ENCODE results near the gene RANBP9. TPM values are rescaled to one million over a fixed set of nuclear protein-coding genes. Genes with fewer than 3 reads are reported as not detected.

RANBP9 gene
- total and polyA plus RNA-seq, 2 donors (not counting 3 experiments of a cell fraction or from before 2014, with no cell fraction given) = 15.1 to 40.2 TPM

DNA sequence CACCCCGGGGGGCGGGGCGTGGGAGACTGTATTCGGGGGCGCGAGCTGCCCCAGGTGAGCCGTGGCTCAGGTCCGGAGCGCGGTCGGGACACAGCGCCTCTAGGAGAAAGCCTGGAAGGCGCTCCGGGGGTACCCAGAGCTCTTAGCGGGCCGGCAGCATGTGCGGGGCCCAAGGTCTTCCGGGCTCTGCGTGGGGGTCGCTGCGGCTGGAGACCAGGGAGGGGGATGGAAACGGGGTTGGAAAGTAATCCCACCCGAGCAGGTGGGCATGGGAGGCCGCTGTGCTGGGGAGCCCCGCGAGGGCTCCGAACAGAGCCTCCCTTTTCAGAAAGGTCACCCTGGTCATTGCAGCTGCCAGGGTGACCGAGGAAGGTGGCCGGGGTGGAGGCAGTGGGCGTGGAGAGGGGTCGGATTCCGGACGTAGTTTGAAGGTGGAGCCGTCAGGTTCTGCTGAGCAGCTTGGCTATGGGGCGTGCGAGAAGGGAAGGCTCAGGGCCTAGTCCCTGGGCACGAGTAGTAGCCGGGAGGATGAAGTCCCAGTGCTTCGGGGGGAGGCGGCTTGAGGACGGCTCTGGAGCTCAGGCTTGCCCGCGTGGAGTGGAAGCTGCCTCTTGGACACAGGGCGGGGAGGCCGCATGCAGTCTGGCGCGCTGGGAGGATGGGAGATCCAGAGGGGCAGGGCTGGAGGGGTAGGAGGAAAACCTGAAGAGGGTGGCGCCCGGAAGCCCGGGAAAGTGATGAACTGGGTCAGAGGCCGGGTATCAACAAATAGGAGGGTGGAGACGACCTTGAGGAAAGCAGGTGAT is 136.9 kb downstream of the RANBP9 start, which contains the start of gene SIRT5:
TSS of gene SIRT5 (plus strand) at position 31 of the 806 bp plus-strand sequence. CDS start 9,510 bp downstream, outside the sequence.
- Histone ChIP-seq H3K4me2 (ENCODE audit: insufficient read depth, low read length) (peak within 1 kb of the TSS; percentile 84), H3K27ac (ENCODE audit: insufficient read depth, low read depth, low read length) (peak within 1 kb of the TSS; percentile 80), H4K20me1 (replicated peaks; ENCODE audit: control insufficient read depth, extremely low read depth, insufficient read depth, low read length) (no peaks in the 10 kb centered on the region), H3K9me1 (replicated peaks; ENCODE audit: control insufficient read depth, extremely low read depth, insufficient read depth, low read length) (no peaks in the 10 kb centered on the region), H3K36me3 (ENCODE audit: control insufficient read depth in 2 of 2, extremely low read depth in 1 of 2, insufficient read depth in 2 of 2, low read length in 2 of 2) (no peaks in the 10 kb centered on the region), H2AFZ (ENCODE audit: low read depth, low read length) (peak within 1 kb of the TSS; percentile 77), H3K9ac (replicated peaks; ENCODE audit: extremely low read depth, insufficient read depth, low read length) (peak within 1 kb of the TSS; percentile 93), H3K79me2 (ENCODE audit: control insufficient read depth, insufficient read depth, low read length) (no peaks in the 10 kb centered on the region), H3K4me3 (replicated peaks in 1 of 3; ENCODE audit: insufficient read depth in 1 of 3, low read depth in 1 of 3, low read length in 3 of 3) (peak within 1 kb of the TSS; percentile 54 to 88 (median 75)), H3K9me3 (replicated peaks; ENCODE audit: control insufficient read depth, insufficient read depth, low read length) (no peaks in the 10 kb centered on the region), H3K4me1 (ENCODE audit: control insufficient read depth, extremely low read depth, insufficient read depth, low read length) (peaks cover 8% of the 10 kb centered on the region), H3K27me3 (ENCODE audit: control insufficient read depth in 2 of 2, insufficient read depth in 2 of 2, low read length in 2 of 2) (no peaks in the 10 kb centered on the region)
- dilution Hi-C loops (cut with MboI; ENCODE audit: extremely low pct_ligation_motif_present, low sequenced_read_pairs) = loop anchor here (25.0 kb wide), 1 partner anchor 237 kb away; the partner anchor contains the start of gene TBC1D7
- DNase-seq (ENCODE audit: low read depth, low spot score) = peak; percentile 82
- ChIA-PET POLR2A (interaction anchor here (0.6 to 1.7 kb wide), 8 partner anchors 9 to 272 kb away, joined by 3 to 7 read pairs (median 4); partner anchors contain the start of genes GFOD1, NOL7 and TBC1D7), CTCF (interaction anchor here (0.6 to 6.1 kb wide), 74 partner anchors 9 to 664 kb away, joined by 3 to 62 read pairs (median 4); partner anchors contain the start of genes GFOD1, NOL7 and TBC1D7)
- TF ChIP-seq, protein P1, sequence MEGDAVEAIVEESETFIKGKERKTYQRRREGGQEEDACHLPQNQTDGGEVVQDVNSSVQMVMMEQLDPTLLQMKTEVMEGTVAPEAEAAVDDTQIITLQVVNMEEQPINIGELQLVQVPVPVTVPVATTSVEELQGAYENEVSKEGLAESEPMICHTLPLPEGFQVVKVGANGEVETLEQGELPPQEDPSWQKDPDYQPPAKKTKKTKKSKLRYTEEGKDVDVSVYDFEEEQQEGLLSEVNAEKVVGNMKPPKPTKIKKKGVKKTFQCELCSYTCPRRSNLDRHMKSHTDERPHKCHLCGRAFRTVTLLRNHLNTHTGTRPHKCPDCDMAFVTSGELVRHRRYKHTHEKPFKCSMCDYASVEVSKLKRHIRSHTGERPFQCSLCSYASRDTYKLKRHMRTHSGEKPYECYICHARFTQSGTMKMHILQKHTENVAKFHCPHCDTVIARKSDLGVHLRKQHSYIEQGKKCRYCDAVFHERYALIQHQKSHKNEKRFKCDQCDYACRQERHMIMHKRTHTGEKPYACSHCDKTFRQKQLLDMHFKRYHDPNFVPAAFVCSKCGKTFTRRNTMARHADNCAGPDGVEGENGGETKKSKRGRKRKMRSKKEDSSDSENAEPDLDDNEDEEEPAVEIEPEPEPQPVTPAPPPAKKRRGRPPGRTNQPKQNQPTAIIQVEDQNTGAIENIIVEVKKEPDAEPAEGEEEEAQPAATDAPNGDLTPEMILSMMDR (IDR thresholded peaks at IDR 0.05; ENCODE audit: extremely low read depth in 1 of 2, insufficient read depth in 1 of 2, low read depth in 1 of 2, low read length in 2 of 2) = peak in 1 of 2 donors; percentile 72
- no peak for TF ChIP-seq POLR2AphosphoS5 (IDR thresholded peaks at IDR 0.05; ENCODE audit: insufficient read depth, low read depth, low read length)
- peak; percentile 80 for FAIRE-seq
- no TSS peak for BruUV-seq (replicated peaks)
- intact Hi-C loops (cut with micrococcal nuclease) = loop anchor here (1.0 to 10.0 kb wide), 13 partner anchors 9 to 379 kb away; partner anchors contain the start of genes GFOD1 and NOL7

Measured in endothelial cell of umbilical vein (primary cell).